ENCODE results near the gene CDH13.

CDH13 gene

GRCh38 chr16:83136924-83137323 is 510.2 kb downstream of the CDH13 start:
- no peak for DNase-seq

- DNase-seq = no peak
Observed at GRCh38 chr16:83137326-83137781, 510.6 kb downstream of the CDH13 start.

GRCh38 chr16:83137894-83138293 is 511.1 kb downstream of the CDH13 start:
- DNase-seq = no peak

GRCh38 chr16:83138512-83138911 is 511.7 kb downstream of the CDH13 start:
- no peak for DNase-seq

GRCh38 chr16:83138976-83139690 is 512.4 kb downstream of the CDH13 start:
- no peak for DNase-seq

- no peak for DNase-seq
Observed at GRCh38 chr16:83143788-83144187, 517.0 kb downstream of the CDH13 start.

- DNase-seq = no peak
Observed at GRCh38 chr16:83145297-83145696, 518.5 kb downstream of the CDH13 start.

GRCh38 chr16:83147244-83147643 is 520.5 kb downstream of the CDH13 start:
- DNase-seq = no peak

- no peak for DNase-seq
Observed at GRCh38 chr16:83158320-83158957, 531.7 kb downstream of the CDH13 start.

GRCh38 chr16:83159049-83159448 is 532.3 kb downstream of the CDH13 start:
- no peak for DNase-seq

GRCh38 chr16:83160287-83161020 is 533.7 kb downstream of the CDH13 start:
- no peak for DNase-seq

GRCh38 chr16:83162791-83163190 is 536.0 kb downstream of the CDH13 start:
- DNase-seq = no peak

GRCh38 chr16:83164816-83165215 is 538.0 kb downstream of the CDH13 start:
- DNase-seq = no peak

GRCh38 chr16:83171396-83171795 is 544.6 kb downstream of the CDH13 start:
- no peak for DNase-seq

GRCh38 chr16:83174671-83175070 is 547.9 kb downstream of the CDH13 start:
- no peak for DNase-seq

GRCh38 chr16:83176802-83177201 is 550.0 kb downstream of the CDH13 start:
- DNase-seq = no peak

GRCh38 chr16:83185902-83186301 is 559.1 kb downstream of the CDH13 start:
- DNase-seq = no peak

- DNase-seq = no peak
Observed at GRCh38 chr16:83187405-83187804, 560.6 kb downstream of the CDH13 start.

- no peak for DNase-seq
Observed at GRCh38 chr16:83196796-83197195, 570.0 kb downstream of the CDH13 start.

GRCh38 chr16:83197450-83197849 is 570.7 kb downstream of the CDH13 start:
- DNase-seq = no peak

- no peak for DNase-seq
Observed at GRCh38 chr16:83198977-83199376, 572.2 kb downstream of the CDH13 start.

- peak; percentile 39 for DNase-seq
Observed at GRCh38 chr16:83200005-83200779, 573.4 kb downstream of the CDH13 start.

- no peak for DNase-seq
Observed at GRCh38 chr16:83201748-83202147, 575.0 kb downstream of the CDH13 start.

Data from NCI-H1092 treated with DMSO at 0.1 percent for 48 hours (cell line).